Left ventricle myocardium inferior (tissue), 1 donor: ENCODE measurements around the gene TCF15. TPM values are rescaled to one million over a fixed set of nuclear protein-coding genes. Genes with fewer than 3 reads are reported as not detected.
"Not testable (repeated sequence)": the region's sequence is repeated elsewhere in the genome, so short reads cannot be mapped to it uniquely, and the experiment has no call there.

ENCODE experiments used
- DNase-seq: peaks from one replicate; pipeline ENCODE4 v3.0.0-alpha.2; 2020
- H3K27ac ChIP-seq: fragments of 200-600 bp; replicated peaks from 2 replicates; pipeline ENCODE4 v1.8.0; 2021
- H3K27me3 ChIP-seq: fragments of 200-600 bp; 2 replicates; pipeline ENCODE4 v1.8.0; 2021; ENCODE audit warnings: low read depth
- H3K36me3 ChIP-seq: fragments of 200-600 bp; 2 replicates; pipeline ENCODE4 v1.8.0; 2021
- H3K4me1 ChIP-seq: fragments of 200-600 bp; 2 replicates; pipeline ENCODE4 v1.8.0; 2021
- H3K4me3 ChIP-seq: fragments of 200-600 bp; 2 replicates; pipeline ENCODE4 v1.8.0; 2021; ENCODE audit warnings: mild to moderate bottlenecking, moderate library complexity
- H3K9me3 ChIP-seq: fragments of 200-600 bp; replicated peaks from 2 replicates; pipeline ENCODE4 v1.8.0; 2021
- intact Hi-C: fragments of 100-400 bp; cut with micrococcal nuclease; formaldehyde crosslinking; loops from one replicate; pipeline ENCODE4 v1.11.0; 2022
- total RNA-seq: library from RNA; stranded (reverse); fragmentation: NEBNext Ultra II Directional; extraction: Animal tissue kit (Norgen Biotek cat#: 25700); gene quantifications from one replicate; pipeline ENCODE4 v1.2.1, GENCODE V29; 2021
- TF ChIP-seq, protein P1 (sequence below): fragments of 200-600 bp; IDR thresholded peaks from 2 replicates; pipeline ENCODE4 v1.8.0; 2021; ENCODE audit warnings: antibody characterized with exemption, mild to moderate bottlenecking, borderline replicate concordance
- donor health status: DM: no; HTN: yes; CAD: no; lungs with severe emphysema.

TCF15 gene
- total RNA-seq, 1 donor from 2014 or later = 11.1 TPM

DNA sequence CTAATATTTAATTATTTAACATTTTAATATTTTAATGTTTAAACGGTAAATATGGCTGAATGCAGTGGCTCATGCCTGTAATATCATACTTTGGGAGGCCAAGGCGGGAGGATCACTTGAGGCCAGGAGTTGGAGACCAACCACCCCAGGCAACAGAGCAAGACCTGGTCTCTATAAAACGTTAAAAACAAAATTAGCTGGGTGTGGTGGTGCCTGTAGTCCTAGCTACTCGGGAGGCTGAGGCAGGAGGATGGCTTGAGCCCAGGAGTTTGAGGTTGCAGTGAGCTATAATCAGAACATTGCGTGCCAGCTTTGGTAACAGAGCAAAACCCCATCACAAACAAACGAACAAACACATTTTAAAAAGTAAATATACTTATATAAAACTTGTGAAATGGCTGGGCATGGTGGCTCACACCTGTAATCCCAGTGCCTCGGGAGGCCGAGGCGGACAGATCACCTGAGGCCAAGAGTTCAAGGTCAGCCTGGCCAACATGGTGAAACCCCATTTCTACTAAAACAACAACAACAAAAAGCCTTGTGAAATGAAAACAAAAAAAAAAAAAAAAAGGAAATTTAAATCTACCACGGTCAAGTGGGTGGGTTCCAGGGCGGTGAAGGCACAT lies 34.7 kb upstream of the TCF15 start:
- Histone ChIP-seq H3K27me3 (no peaks in the 10 kb centered on the region), H3K4me3 (no peak overlapping the region), H3K9me3 (peaks cover 6% of the 10 kb centered on the region), H3K4me1 (peaks cover 36% of the 10 kb centered on the region), H3K36me3 (peaks cover 26% of the 10 kb centered on the region), H3K27ac (peak overlapping the region; percentile 66)
- DNase-seq = no peak
- TF ChIP-seq, protein P1, sequence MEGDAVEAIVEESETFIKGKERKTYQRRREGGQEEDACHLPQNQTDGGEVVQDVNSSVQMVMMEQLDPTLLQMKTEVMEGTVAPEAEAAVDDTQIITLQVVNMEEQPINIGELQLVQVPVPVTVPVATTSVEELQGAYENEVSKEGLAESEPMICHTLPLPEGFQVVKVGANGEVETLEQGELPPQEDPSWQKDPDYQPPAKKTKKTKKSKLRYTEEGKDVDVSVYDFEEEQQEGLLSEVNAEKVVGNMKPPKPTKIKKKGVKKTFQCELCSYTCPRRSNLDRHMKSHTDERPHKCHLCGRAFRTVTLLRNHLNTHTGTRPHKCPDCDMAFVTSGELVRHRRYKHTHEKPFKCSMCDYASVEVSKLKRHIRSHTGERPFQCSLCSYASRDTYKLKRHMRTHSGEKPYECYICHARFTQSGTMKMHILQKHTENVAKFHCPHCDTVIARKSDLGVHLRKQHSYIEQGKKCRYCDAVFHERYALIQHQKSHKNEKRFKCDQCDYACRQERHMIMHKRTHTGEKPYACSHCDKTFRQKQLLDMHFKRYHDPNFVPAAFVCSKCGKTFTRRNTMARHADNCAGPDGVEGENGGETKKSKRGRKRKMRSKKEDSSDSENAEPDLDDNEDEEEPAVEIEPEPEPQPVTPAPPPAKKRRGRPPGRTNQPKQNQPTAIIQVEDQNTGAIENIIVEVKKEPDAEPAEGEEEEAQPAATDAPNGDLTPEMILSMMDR = no peak
- intact Hi-C loops = no loop called here

DNA sequence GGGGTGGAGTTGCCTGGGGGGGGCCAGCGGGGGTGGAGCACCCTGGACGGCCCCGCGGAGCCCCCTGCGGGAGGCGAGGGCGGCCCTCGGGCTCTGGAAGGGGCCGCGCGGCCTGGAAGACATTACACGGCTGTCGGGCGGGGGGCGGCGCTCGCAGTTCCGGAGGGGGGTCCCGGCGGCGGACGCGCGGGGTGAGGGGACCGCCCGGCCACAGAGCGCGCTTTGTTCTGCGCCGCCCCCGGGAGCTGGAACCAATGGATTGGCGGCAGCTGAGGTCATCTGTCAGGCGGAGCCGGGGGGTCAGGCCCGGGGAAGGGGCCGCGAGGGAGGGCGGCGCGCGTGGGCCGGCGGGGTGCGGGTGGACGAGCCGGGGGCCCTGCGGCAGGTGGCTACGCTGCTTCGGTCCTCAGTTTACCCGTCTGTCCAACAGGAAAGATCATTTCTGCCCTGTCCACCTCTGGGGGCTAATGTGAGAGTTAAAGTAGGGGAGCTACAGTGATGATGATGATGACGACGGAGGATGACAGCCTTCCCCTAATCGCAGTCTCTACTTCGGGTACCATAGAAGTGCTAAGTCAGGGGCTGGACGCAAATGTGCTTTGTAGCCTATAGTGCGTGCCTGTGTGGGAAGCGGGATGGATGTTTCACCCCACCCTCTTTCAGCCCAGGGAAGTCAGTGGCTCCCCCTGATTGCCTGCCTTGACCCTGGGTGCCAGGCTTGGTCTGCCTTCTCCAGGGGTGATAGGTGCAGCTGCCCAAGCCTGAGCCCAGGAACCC lies 32.5 kb upstream of the TCF15 start:
- Histone ChIP-seq H3K27ac (peak overlapping the region; percentile 84), H3K4me3 (peak overlapping the region; percentile 72), H3K27me3 (no peaks in the 10 kb centered on the region), H3K36me3 (peaks cover 4% of the 10 kb centered on the region), H3K4me1 (peaks cover 32% of the 10 kb centered on the region), H3K9me3 (peaks cover 2% of the 10 kb centered on the region)
- intact Hi-C loops = no loop called here
- TF ChIP-seq, protein P1 = no peak
- peak; percentile 49 for DNase-seq

DNA sequence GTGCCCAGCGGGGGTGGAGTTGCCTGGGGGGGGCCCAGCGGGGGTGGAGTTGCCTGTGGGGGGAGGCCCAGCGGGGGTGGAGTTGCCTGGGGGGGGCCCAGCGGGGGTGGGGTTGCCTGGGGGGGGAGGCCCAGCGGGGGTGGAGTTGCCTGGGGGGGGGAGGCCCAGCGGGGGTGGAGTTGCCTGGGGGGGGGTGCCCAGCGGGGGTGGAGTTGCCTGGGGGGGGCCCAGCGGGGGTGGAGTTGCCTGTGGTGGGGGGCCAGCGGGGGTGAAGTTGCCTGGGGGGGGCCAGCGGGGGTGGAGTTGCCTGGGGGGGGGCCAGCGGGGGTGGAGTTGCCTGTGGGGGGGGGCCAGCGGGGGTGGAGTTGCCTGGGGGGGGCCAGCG lies 31.9 kb upstream of the TCF15 start:
- H3K9me3 ChIP-seq, intact Hi-C loops, H3K36me3 ChIP-seq, H3K27me3 ChIP-seq, DNase-seq: not testable (repeated sequence)
- peak overlapping the region; percentile 72 for H3K4me3 ChIP-seq
- H3K27ac ChIP-seq = peak overlapping the region; percentile 84
- H3K4me1 ChIP-seq = peaks cover 26% of the 10 kb centered on the region

DNA sequence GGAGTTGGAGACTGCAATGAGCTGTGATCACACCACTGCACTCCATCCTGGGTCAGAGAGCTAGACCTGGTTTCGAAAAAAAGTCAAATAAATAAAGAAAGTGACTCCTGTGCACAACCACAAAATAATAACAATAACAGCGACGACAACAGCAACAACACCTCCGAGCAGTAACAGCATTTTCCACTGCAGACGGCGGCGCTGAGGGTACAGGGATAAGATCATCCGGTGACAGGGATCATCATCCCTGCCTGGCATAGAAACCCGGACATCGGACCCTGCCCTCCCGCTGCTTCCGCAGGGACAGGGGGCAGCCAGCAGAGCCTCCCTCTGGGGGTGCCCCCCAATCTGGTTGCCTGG lies 31.4 kb upstream of the TCF15 start:
- H3K27ac ChIP-seq = peak overlapping the region; percentile 58
- no peaks in the 10 kb centered on the region for H3K9me3 ChIP-seq
- peaks cover 21% of the 10 kb centered on the region for H3K4me1 ChIP-seq
- H3K4me3 ChIP-seq = no peak overlapping the region
- H3K27me3 ChIP-seq = no peaks in the 10 kb centered on the region
- H3K36me3 ChIP-seq = no peaks in the 10 kb centered on the region
- no peak for DNase-seq
- TF ChIP-seq, protein P1 = no peak
- intact Hi-C loops = no loop called here

DNA sequence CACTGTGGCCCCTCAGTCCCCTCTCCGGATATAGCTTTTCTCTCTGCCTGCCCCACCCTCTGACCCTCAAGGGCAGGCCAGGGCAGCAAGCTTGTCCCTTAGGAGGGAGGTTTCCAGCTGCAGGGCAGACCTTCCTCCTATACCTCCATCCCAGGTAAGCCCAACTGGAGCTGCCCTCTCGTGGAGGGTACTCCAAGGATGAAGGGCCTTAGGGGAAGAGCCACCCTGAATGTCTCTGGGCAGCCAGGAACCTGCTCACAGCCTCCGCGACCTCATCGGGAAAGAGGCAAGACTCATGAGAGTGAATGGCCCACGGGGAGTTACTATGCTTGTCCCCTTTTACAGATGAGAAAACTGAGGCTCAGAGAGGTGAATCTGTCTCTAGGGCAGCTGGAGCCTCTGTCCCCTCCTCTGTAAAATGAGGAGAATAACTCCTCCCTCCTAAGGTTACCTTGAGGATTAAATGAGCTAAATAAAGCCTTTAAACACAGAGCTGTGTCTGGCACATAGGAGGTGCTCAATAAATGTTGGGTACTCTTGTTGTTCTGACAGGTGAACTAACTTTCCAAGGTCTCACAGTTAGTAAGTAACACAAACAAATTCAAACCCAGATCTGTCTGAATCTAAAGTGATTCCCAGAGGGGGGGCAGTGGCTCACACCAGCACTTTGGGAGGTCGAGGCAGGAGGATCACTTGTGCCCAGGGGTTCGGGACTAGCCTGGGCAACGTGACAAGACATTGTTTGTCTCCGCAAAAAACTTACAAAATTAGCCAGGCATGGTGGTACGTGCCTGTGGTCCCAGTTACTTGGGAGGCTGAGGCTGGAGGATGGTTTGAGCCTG lies 30.8 kb upstream of the TCF15 start:
- TF ChIP-seq, protein P1 = no peak
- Histone ChIP-seq H3K27me3 (no peaks in the 10 kb centered on the region), H3K27ac (peak overlapping the region; percentile 58), H3K9me3 (no peaks in the 10 kb centered on the region), H3K4me3 (no peak overlapping the region), H3K36me3 (no peaks in the 10 kb centered on the region), H3K4me1 (peaks cover 15% of the 10 kb centered on the region)
- DNase-seq = no peak
- intact Hi-C loops = no loop called here
